ENCODE results near the gene SMG6.
"Not testable (repeated sequence)": the region's sequence is repeated elsewhere in the genome, so short reads cannot be mapped to it uniquely, and the experiment has no call there.

Gene SMG6

DNA sequence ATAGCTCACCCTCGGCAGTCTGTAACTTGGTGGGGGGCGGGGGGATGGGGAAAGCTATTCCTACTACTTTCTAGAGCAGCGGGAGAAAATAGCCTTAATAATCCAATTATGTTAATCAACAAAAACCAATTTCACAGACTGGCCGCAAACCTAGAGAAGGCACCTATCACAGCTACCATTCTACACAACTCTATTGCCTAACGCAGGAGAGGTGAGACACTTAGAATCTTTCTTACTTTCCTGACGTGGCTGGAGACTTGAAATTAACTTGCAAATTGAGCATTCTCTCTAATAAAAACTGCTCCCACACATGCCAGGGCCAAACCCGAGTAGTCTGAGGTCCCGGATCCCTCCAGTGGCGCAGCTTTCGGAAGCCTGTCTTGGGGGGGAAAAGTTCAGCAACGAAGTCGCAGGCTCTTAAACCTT is 794 bp downstream of the SMG6 start:
- DNase-seq, result no peak

DNA sequence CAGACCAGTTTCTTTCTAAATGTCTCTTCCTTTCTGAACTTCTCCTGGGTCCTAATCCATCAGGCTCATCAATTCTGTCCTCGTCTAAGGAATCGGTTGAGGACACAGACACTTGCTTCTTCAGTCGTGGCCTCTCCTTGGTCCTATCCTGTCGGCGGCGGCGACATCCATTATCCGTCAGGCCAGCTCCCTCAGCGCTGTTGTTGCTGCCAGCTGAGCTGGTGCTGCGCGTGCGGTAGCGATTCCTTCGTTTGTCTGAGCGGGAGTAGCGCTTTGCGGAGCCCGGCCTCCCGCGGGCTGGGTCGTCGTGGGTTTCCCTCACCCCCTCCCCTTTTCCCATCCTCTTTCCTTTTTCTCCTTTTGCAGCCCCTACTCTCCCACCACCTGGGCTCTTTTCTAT is 3.8 kb downstream of the SMG6 start:
- no peak for DNase-seq

DNA sequence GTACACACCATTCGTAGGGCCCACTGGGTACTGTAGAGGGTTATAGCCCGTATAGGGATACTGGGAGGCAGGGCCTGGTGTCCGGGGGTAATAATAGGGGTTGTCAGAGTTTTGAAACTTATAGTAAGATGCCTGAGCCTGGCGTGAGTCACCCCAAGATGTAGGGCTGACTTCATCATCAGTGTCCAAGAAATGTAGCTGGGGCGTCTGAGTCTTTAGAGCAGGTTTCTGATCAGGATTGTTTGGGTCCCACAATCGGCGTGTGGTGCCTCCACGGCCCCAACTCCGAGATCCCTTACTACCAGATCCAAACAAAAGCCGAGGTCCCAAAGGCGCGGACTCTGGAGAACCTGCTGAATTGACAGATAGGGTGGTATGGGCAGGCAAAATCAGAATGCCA is 4.4 kb downstream of the SMG6 start:
- DNase-seq, result no peak

DNA sequence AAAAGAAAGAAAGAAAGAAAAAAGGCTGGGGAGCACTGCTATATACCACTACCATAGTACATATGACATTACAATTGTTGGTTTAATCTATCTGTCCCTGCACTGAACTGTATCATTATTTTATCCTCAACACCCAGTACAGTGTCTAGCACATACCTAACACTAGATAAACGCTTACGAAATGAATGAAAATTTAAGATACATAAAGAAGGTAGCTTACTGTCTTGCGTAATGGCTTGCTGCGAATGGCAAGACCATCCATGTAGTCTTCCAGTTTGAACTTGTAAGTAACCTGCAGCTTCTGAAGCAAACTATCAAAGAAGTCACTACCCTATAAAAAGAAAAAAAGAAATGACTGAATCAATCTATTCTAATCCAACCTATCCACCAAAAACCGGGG is 6.6 kb downstream of the SMG6 start:
- DNase-seq, result no peak

DNA sequence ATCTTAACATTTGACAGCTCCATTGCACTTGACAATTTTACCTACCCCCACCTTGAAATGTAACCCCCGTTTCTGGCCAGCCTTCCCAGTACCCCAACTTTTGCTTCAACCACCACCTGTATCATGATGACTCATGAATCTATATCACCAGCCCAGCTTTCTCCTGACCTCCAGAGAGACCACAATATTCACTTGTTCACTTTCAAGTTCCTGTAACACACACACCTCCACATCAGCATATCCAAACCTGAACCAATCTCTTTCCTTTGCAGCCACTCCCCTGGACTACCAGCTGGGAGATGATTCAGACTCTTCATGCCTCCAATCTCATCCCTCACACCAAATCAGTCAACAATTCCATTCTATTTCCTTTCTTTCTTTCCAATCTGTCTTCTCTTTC is 8.0 kb downstream of the SMG6 start:
- DNase-seq, result no peak

DNA sequence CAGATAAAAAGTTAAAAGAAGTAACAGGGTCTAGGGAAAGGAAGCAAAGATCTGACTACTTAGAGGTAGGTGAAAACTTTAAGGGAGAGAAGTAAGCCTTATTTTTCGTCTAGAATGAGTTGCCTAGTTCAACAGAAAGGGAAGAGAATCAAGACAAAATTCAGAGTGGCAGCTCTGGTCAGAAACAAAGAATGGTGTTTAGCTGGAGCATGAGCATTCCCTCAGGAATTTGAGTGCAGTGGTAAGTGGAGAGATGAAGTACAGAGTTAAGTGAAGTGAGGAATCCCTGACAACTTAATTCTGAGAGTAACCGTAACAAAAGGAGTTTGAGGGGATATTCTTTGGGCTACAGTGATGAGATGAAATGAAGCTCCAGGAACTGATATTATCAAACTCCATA is 11.5 kb downstream of the SMG6 start:
- no peak for DNase-seq

DNA sequence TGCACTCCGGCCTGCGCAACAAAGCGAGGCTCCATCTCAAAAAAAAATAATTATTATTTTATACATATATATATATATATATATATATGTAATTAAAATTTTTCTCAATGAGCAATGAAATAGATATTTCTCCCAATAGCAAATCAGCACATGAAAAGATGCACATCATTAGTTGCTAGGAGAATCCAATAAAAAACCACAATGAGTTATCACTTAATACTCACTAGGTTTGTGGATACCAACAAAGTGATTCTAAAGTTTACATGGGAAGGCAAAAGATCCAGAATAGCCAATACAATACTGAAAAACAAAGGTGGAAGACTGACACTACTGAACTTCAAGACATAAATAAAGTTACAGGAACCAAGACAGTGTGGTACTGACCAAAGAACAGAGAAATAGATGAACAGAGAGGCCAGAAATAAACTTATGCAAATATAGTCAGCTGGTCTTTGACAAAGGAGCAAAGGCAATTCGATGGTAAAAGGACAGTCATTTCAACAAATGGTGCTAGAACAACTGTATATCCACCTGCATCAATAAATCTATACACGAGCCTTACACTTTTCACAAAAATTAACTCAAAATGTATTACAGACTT is 13.6 kb downstream of the SMG6 start:
- DNase-seq, result no peak

DNA sequence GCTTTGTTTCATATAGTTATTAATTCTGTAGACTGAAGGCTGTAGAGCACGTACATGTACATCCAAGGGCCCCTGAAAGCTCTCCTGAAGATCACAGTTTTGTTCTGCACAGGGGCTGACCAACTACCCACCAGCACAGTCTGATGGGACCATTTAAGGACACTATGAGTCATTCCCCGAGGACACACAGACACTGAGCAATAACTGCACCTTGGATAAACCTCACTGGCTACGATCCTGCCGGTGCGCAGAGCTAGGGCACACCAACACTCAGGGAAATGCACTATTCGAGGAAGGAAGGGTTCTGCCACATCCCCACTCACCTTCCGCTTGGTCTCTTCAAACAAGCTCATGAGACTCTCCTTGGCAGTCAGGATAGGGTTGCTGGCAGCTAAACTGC is 20.3 kb downstream of the SMG6 start:
- DNase-seq, result no peak

DNA sequence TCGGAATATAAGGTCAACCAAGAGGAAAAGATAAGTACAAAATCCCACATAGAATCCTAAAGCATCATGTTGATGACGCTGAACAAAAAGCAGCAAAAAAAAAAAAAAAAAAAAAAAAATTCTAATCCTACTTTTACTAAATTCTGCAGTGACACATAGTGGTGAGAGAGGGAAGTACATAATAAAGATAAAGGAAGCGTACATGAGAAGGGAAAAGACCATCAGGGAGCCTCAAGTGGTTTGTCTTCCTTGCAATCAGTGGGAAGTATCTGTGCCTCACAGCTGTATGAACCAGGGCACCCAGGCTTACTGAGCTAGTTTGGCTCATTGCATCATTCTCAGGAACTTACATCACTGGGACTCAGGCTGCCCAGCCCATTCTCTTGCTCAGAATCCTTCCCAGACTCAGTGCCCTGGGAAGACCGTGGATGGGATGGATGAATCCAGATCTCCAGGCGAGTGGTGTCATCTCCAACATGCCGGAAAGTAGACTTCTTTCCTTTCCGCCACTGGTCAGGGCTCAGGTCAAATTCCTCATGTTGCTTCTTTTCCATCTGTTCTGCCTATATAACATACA is 21.2 kb downstream of the SMG6 start:
- DNase-seq, result no peak

DNA sequence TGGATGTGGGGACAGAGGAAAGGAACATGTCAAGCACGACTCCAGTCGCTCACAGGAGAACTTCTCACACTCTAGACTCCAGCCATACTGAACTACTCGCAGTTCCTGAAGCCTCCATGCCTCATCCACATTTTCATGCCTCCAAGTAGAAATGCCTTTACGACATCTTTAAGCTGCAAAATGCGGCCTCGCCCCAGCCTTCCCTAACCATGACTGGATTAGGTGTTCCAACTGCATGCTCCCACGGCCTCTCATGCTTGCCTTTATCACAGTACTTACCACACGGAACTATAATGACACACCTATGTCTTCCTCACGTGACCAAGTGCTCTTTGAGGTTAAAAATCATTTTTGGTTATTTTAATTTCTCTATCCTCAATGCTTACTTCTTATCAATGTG is 23.9 kb downstream of the SMG6 start:
- DNase-seq, result no peak

DNA sequence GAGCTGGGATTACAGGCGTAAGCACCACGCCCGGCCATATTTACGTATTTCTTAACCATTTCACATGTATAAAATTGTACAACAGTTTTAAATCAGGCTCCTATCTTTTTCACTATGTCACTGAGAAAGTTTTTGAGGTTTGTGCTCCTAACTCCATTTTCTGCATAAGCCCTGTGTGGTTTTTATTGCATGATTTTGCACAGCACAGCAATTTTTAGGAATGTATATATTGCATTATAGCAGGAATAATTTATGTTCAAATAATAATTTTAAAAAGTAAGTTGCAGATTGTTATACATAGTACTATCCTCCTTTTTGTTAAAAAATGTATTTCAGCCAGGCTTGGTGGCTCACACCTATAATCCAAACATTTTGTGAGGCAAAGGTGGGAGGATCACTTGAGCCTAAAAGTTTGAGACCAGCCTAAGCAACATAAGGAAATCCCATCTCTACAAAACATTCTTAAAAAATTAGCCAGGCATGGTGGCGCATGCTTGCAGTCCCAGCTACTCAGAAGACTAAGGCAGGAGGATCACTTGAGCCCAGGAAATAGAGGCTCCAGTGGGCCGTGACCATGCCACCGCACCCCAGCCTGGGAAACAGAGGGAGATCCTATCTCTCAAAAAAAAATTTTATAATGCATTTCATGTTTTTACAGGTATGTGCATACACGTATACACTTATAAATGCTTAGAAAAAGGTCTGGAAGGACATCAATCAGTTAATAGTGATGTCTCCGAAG is 26.0 kb downstream of the SMG6 start:
- no peak for DNase-seq

DNA sequence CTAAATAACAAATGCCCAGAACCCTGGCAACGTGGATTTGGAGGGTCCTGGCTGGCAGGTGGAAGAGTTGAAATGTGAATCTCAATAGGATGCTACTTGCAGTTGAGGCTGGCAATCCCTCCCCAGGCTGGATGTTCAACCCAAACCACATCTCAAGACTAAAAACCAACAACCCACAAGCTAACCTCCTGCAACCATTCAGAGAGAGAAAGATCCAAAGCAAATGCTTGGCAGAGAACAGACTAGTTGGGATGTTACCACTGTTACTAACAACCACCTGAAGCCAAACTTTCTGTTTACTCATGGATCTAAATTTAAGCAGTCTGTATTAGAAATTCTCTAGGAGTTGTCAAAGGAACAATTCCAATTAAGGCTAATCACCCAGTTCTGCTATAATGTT is 27.9 kb downstream of the SMG6 start:
- DNase-seq, result no peak

DNA sequence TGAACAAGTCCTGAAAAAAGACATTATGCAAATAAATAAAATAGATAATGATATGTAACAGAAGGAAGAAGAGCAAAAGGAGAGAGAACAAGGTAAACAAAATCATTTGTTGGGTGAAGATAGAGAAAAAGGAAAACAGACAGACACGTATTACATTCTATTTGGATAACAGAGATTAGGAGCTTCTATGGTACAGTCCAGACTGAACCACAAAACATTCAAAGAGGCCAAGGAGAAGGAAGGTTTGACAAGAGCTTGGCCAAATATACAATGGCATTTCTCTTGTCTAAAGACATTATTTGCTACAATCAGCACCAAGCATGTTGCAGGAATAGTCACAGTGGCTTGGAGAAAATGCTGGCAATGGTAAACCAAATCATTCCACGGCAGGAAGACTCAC is 29.2 kb downstream of the SMG6 start:
- no peak for DNase-seq

DNA sequence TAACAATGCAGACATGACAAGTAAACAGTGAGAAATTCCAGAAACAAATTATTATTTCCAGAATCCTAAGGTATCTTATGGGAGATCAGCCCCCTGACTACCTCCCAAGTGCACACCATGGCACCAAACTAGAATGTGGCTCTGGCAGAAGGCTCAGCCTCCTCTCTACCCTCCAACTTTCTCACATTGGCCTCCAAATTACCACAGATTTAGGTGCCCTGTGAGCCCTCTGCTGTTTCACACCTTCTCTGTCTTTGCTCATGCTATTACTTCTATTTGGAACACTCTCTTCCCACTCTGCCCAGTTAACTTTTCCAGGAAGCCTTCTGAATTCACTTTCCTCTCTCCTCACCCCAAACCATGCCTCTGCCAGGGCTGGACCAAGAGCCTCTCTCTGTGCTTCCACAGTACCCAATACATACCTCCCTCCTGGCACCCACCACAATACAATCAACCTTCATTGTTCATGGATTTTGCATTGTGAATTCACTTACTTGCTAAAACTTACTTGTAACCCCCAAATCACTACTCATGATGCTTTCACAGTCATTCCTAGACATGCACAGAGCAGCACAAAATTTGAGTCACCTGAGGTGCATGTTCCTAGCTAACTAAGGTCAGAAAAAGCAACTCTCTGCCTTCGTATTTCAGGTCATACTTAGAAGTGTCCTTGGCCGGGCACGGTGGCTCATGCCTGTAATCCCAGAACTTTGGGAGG is 31.4 kb downstream of the SMG6 start:
- DNase-seq, result no peak

DNA sequence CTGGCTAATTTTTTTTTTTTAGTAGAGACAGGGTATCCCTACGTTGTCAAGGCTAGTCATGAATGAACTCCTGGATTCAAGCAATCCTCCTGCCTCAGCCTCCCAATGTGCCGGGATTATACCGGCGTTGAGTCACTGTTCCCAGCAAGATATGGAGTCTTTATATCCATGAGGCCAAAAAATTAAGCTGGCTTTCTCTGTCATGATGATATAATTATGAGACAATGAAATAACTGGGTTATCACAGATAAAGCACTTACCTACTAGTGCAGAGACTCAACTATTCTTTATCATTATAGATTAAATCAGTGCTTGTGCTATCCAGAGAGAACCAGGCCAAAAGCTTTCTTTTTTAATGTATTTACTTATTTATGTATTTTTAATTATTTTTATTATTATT is 36.2 kb downstream of the SMG6 start:
- no peak for DNase-seq

DNA sequence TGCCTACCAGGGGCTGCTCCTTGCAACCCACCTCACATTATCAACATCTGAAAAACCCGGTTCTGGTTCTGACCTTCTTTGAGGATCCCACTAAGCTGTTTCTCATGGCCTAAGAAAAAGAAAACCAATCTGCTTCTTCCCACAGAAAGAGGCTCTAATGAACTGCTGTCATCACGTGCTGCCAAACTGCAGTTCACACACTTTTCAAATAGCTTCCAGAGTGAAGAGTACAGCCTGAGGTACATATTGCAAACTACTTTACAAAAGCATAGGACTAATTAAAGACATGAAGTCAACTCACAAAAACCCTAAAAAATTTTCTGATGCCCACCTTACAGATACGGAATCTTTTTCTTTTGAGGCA is 36.7 kb downstream of the SMG6 start:
- no peak for DNase-seq

DNA sequence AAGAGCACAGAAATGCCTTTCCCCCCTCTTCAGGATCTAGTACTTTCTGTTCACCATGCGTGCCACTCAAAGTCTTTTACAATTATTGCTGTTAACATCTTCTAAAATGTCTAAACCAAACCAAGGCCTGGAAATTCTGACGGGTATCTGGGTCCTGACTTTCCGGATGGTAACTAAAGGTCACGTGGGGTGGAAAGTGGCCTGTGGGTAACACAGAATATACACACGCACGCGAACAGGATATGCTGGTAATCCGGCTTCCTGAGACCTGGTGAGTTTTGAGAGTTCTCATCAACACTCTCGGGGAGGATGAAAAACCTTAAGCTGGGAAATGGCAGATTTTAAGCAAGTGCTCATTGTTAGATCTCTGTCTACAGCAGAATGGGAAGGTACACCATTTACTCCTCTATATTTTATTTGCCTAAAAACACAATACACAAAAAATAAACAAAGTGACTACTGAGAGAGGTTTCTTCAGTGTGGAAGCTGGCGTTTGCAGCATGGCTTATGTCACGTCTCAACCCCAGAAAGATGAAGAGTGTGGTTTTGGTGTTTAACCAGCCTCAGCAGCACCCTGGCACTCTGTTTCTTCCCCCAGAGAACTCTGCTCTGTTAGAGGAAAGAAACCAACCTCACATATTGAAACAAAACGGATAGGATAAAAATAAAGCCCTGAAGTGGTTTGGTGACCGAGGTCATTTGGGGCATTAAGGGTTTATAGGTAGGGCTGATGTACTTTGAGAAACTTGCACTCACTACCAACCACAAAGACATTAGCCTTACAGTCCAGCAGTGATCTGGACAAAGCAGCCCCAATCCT is 37.3 kb downstream of the SMG6 start:
- DNase-seq, result peak; percentile 63 to 91

DNA sequence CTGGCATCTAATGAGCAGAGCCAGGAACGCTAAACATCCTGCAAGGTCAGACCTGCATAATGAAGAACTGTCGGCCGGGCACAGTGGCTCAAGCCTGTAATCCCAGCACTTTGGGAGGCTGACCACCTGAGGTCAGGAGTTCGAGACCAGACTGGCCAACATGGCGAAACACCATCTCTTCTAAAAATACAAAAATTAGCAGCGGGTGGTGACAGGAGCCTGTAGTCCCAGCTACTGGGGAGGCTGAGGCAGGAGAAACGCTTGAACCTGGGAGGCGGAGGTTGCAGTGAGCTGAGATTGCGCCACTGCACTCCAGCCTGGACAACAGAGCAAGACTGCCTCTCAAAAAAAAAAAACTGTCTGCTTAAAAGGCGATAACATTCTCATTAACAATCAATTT is 38.4 kb downstream of the SMG6 start:
- DNase-seq, result not testable (repeated sequence)

DNA sequence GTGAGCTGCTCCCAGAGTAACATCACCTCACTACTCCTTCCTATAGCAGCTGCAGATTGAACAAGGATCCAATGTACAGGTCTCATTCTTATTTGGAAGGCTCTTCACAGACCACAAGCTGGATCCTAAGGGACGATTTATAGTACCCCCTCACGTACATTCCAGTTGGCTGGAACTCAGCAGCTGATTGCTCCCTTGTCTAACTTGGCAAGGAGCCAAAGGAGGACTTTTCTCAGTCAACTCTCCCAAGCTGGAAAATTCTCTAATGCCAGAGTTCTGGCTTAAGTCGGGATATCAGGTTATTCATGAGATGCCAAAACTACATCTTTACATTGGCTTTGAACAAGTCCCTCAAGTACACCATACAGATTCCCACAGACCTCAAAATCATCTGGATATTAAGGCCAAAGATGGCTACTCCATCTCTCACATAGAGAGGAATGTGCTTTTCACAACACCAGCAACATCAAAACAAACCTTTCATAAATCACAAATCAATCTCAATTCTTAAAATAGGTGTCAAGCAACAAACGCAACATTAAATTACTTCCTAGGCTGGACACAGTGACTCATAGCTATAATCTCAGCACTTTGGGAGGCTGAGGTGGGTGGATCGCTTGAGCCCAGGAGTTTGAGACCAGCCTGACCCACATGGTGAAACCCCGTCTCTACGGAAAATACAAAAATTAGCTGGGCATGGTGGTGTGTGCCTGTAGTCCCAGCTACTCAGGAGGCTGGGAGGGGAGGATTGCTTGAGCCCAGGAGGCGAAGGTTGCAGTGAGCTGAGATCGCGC is 39.3 kb downstream of the SMG6 start:
- DNase-seq, result no peak

DNA sequence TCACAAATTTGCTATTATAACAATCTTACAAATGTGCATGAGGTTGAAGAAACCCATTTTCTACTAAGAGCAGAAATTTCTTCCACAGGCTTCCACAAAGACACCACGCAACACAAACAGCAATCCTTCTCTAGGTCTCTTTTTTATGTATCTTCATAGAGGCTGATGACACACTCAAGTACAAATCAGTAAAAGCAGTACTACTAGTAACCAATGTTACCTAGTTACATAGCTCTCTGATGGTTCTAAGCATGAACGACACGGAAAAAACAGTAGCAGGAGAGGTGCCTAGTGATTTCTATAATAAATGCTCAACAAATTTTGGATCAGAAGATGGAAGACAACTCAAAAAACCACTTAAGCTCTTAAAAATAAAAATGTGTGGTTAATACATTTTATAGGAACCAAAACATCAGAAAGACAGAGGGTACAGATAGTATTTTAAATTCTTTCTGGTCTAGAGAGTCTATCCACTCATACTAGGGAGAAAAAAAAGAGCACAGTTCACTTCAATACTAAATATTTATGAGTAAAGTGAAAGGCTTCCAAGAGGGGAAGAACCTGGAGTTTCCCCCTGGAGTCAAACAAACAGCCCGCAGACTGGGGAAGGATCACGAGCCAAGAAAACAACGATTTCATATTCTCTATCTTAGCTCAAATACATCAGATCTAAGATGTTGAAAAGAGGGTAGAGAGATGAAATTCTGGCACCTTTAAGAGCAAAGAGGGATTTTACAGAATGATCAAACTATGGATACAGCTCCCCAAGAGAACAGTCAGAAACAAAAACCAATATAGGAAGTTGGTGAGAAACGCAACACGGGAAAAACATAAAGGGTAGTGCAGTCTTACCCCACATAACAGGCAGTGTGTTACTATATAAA is 40.2 kb downstream of the SMG6 start:
- DNase-seq, result no peak

DNA sequence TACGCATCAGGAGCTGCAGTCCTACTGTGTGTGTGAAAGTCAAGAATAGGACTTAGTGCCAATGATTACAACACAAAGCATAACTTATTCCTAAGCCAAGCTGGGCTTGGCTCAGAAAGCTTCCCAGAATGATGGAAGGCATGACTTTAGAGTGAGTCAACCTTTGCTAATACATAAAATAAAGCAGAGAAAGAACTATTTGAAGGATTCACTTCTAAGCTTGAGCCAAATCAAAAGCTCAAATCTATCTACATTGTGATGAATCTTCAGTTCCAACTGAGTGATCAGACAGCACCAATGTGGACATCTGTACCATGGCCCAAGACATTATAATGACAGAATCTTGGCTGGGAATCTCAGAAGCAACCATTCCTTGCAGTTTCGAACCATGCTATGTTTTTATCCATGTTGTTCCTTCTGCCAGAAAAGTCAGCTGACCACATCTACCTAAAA is 41.4 kb downstream of the SMG6 start:
- no peak for DNase-seq
